OCI-M2 (cell line): Measurements from ENCODE around the gene GPR63.
"Not testable (repeated sequence)": the region's sequence is repeated elsewhere in the genome, so short reads cannot be mapped to it uniquely, and the experiment has no call there.

ENCODE experiments used
- DNase-seq: peaks from one replicate; lab custom pipeline; 2025; ENCODE audit not compliant: unreplicated experiment; lab: John Stamatoyannopoulos, UW

Gene GPR63, protein sequence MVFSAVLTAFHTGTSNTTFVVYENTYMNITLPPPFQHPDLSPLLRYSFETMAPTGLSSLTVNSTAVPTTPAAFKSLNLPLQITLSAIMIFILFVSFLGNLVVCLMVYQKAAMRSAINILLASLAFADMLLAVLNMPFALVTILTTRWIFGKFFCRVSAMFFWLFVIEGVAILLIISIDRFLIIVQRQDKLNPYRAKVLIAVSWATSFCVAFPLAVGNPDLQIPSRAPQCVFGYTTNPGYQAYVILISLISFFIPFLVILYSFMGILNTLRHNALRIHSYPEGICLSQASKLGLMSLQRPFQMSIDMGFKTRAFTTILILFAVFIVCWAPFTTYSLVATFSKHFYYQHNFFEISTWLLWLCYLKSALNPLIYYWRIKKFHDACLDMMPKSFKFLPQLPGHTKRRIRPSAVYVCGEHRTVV

DNA sequence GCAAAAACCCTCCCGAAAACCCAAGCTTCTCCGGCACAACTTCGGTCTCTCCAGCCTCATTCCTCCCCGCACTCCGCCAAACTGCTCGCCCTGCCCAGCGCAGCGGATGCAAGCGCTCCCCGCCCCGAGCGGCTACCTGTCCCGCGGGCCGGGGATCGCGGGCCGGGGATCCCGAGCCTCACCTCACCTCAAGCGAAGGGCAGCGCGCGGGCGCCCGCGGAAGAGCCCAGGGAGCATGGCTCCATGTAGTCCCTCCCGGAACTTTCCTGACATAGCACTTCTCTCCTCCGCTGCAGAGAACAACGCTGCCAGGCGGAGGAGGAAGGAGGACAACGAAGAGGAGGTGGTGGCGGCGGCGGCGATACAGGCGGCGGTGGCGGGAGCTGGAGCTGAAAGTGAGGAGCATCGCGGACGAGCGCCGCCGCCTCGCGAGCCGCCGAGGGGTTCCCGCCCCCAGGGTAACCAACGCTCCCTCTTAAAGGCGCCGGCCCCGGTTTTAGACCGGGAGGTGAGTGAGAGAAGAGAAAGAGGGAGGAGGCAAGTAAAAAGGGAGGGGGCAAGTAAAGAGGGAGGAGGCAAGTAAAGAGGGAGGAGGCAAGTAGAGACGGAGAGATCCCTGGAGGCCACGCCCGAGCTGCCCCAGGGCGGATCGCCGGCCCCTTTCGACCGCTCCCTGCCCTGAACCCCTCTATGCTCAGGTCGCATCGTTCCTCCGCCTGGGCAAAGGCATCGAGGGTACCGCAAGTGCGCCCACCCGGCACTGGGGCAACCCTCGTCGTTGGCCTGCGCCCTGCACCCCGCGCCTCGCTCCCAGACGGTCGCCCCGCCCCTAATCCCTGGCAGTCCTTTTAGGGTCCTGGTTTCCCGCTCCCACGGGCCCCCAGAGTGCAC, at the start of gene GPR63:
Gene GPR63 (minus strand): TSS at position 397 of the 891 bp plus-strand sequence. CDS start 37,746 bp downstream, outside the sequence.
- no peak for DNase-seq

DNA sequence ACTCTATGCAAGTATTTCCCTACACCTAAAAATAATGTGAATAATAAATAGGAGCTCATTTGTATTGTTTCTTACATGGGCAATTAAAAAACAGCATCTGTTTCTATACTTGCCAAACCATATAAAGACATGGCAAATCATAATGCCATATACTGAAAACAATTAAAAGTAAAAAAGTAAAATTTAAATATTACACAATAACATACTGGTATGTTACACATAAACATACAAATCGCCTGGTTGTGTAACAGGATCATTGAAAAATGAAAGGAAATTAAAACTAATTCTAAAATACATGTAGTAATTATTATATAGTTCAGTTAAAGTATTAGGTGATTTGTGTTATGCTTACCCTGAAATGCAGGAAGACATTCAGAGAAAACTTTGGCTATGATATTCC, 49.2 kb upstream of the GPR63 start:
- no peak for DNase-seq

DNA sequence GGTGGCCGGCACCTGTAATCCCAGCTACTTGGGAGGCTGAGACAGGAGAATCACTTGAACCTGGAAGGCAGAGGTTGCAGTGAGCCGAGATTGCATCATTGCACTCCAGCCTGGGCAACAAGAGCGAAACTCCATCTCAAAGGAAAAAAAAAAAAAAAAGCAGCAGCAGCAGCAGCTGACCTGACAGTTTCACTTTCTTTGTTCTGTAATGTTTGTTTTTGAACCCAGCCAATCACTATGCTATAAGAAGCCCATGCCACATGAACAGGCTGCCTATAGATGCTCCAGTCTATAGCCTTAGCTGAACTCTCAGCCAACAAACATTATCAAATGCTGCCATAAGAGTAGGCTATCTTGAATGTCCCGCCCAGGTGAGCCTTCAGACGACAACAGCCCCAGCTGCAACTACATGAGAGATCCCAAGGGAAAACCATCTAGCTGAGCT, 47.9 kb upstream of the GPR63 start:
- DNase-seq, result not testable (repeated sequence)

DNA sequence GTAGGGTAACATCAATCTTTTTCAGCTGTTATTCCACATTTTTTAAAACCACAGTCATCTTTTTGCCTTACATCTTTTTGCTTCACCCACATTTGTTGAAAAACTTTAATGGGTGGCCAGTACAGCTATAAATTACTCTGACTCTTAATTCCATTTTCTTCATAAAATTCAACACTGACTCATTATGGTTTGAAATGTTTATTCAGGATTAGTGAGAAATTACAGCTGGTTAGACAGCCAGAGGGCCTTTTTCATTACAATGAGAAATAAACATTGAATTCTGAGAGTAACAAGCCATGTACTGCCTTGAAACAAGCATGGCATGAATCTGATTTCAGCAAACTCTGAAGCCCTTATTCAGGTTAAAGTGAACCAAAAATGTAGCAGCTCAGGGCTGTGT, 40.9 kb upstream of the GPR63 start:
- no peak for DNase-seq

DNA sequence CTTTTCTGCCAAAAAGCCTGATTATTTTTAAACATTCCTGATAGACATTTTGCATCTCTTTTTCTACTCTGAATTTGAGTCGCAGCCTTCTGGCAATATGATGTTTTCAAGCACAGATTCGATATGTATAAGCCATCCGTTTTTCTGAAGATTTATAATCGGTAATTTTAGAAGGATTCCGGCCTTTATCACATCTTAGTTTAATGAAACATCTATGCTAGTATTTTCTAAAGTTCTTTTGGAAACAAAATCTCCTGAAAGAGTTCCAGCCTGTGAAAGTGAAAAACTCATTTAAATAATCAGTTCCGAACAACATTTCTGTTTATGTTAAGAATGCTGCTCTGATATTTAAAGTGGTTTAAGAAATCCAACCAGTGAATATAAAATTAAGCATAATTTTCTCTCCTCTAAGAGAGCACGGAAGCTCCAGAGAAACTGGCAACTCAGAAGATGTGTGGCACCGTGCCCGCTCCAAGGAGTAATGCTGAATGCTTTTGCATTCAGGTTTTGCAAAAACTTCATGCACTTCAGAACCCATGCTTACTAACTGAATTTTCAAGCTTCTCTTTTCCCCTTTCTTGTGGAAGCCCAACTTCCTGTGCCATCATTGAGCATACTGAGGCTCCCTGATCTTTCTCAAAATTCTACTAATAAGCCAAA, 39.7 kb upstream of the GPR63 start:
- no peak for DNase-seq

DNA sequence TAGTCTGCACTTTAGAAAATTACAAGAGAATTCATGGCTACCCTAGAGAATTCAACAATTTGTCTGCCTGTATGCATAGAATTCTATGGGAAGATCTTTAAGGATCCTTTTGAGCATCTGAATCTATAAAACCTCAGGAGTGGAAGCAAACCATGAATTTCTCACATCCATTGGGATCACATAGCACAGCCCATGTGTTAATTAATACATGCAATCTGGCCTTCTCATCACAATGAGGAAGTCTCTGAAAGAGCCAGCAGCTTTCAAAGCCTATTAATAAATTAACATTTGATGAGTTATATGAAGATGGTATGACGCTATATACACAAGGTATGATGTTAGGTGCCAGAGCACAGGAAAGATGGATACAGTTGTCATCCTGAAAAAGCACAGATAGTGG, 35.7 kb upstream of the GPR63 start:
- no peak for DNase-seq

DNA sequence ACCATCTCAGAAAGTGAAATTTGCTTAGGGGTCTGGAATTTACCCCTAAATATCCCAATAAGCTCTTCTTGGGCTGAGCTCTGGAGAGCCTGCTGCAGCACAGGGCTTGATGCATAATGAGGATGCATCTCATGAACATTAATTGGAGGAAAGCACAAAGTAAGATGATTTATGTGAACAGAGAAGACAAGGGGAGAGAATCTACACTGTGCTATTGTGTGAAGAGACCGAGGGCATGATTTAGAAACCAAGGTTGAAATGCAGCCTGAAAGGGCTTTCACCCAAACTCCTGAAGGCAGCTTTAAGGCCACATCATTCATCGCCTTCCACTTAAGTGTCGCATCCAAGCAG, 27.8 kb upstream of the GPR63 start:
- no peak for DNase-seq

DNA sequence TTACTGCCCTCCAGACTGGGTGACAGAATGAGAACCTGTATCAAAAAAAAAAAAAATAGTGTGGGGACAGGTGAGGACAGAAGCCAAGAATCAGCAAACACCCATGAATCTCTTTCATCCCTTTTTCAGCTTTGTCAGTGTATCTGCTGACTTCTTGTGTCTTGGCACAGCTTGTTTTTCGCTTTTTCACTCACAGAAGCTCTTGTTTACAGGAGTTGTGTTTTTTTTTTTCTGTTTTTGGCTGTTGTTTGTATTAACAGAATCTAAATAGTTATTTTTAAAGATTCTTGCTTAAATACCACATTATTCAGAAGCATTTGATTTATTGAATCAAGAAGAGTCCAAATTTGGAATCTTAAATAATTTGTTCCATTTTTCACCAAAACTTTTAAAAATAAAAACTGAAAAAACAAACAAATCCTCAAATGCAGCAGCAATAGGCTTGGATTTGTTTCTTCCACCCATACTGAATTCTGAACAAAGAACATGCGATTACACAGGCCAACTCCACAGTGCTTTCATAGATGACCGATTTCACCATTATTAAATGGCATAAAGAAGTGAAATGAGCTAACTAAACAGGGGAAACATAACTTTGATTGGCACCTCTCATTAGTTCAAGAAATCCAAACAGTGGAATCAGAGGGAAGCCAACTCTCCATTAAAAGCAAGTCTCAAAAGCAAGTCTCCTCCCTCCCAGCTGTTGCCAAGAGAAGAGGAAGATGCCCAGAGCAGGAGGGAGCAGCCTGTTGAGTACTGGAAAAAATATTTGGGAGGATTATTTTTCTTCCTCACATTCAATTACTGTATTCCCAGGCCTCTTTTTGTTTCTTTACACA, 27.2 kb upstream of the GPR63 start:
- no peak for DNase-seq

DNA sequence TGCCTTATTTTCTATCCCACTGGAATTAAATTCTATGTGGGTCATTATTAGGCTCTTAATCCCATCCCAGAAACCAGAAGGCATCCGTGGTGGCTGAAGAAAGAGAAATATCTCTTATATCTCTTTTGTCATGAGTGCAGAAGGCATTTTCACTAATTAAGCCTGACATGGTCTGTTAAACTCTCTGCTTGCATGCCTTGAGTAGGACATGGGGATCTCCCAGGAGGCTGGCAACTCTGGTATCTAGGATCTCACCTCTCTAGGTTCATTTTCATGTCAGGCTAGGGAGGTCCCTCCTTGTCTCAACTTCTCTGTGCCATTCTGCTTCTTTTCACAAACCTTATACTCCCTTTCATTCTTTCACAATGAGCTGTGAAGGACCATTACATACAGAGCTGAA, 25.3 kb upstream of the GPR63 start:
- no peak for DNase-seq

DNA sequence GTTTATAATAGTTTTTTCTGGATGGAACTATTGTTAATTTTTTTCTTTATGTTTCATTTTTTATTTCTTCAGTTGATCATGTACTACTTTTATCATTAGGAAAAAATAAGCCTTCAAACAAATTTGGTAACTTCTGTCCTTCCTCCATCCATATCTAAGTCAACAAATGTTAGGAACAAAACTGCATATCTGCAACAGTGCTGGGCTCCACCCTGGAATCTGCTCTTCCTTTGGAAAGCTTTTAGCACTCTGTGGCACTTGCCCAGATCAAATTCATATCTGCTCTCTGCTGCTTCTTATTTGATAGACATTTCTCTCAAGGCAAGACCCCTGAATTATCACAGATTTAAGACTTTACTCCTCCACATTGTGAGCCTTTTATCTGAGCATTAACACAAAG, 24.3 kb upstream of the GPR63 start:
- DNase-seq, result no peak

DNA sequence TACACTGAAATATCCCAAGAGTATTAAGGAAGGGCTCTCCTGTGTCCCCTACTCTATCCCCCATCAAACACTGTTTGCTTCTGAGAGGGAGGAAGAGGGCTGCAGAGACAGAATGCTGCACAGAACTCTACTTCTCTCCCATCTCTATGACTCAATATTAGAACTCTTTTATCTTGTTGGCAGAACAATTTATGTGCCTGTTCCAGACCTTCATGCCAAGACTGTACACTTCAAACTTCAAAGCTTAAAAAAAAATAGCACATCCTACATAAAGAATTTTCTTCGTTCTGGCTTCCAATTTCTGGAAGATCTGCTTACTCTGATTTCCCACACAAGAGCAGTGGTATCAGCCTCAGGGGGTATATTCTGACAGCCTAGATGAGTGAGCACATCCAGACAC, 19.6 kb upstream of the GPR63 start:
- no peak for DNase-seq

DNA sequence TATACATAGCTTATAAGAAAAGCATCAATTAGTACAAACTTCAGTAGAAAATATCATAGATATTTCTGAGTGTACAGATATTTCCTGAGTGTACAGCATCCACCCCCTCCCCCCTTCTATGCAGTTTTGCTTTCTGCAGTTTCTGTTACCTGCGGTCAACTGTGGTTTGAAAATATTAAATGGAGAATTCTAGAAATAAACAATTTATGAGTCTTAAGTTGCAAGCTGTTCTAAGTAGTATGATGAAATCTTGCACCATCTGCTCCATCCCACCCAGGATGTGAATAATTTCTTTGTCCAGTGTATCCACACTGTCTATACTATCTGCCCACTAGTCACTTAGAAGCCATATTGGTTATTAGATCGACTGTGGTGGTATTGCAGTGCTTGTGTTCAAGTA, 15.8 kb upstream of the GPR63 start:
- no peak for DNase-seq

DNA sequence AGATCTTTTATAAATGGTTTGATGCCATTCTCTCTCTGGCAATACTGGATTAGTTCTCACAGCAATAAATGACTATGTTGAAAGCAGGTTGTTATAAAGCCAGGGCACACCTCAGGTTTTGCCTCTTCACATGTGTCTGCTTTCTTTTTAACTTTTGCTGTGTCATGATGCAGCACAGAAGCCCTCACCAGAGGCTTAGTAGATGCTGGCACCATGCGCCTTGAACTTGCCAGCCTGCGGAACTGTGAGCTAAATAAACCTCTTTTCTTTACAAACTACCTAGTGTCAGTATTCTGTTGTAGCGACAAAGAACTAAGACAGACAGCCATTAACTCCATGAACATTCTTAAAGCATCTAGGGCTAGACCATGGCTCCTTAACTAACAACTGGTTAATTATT, 15.3 kb upstream of the GPR63 start:
- no peak for DNase-seq

DNA sequence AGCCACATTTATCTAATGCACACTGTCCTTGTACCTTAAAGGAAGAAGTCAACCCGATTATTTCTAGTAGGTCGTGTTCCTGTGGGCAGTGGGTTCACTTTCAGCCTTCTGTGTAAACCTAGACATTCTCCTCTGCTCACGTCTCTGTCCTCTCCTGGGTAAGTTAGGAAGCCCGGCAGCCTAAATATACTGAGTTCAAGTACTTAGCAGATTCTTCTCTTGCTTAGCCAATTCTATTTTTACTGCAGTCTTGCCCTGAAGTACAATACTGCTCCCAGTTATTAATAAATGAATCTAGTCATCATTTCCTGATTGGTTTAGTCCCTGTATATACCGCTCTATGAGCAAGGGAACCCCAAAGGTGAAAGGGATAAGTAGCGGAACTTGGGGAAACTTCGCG, 14.6 kb upstream of the GPR63 start:
- no peak for DNase-seq

DNA sequence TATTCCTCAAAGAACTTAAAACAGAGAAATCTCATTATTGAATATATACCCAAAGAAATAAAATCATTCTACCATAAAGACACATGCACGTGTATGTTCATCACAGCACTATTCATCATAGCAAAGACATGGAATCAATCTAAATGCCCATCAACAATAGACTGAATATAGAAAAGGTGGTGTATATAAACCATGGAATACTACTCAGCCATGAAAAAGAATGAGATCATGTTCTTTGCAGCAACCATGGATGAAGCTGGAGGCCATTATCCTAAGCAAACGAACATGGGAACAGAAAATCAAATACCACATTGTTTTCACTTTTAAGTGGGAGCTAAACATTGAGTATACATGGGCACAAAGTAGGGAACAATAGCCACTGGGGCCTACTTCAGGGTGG, 12.3 kb upstream of the GPR63 start:
- DNase-seq, result no peak

DNA sequence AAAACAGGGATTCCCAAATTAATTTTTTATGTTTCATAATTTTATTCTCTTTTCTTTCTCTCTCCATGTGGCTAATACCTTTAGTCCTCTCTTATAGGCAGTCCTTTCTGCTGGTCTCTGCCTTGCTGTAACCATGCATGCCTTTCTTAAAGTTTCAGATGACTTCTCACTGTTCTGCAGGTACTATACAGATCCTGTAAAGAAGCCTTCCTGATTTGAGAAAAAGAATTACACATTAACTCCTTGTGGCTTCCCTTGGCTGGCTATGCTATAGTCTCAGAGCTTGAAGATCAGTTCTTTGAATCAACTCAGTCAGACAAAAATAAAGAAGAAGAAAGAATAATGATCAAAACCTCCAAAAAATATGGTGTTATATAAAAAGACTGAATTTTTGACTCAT, 7.3 kb upstream of the GPR63 start:
- no peak for DNase-seq

DNA sequence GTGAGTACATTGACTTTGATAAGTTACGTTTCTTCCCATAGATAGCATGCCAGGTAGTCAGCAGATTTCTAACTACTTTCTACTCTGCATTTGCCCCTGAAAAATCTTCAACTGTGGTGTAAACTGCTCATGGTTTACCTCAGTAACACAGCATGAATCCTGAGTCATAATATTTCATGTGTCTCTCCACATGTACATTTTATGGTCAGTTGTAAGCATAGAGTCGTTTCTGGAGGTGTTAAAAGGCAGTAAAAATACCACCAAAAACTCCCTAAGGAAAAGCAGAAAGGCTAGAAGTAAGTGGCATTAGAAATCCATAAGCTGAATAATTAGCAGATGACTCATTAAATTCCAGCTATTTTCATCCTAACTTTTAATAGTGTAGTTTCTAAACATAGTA, 4.1 kb upstream of the GPR63 start:
- no peak for DNase-seq

DNA sequence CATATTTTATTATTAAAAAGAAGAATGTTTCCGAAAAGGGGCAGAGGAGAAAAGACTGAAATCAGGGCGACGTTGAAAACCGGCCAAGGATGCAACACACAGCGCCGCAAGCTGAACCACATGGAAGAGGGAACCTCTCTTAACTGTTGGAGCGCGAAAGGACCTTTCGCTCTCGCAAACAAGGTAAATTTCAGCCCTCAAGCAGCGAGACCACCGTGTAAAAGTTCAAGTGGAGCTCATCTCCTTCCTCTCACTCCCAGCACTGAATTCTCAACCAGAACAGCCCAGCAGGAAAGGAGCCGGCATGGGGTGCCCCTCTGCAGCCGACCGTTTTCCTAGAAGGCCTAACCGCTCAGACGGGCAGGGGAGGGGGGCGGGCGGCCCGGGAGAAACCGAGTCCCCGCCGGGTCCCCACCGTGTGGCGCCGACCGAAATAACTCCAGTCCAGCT, 621 bp downstream of the GPR63 start:
- DNase-seq, result no peak

DNA sequence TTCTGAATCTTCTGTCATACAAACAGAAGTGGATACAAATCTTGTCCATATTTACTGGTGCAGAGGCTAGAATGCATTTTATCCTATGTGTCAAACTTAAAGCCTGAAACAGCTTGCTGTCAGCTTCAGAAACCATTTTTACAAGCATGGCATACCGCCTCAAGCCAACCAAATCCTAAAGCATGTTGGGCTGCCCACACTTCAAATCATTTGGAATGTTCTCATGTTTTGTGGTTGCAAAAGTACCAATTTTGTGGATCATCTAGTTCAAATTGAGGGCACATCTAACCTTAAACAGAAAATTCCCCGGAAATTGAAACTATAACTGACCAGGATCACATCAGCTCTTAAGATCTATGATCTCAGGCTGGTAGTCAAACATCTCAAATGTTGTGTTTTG, 3.2 kb downstream of the GPR63 start:
- no peak for DNase-seq

DNA sequence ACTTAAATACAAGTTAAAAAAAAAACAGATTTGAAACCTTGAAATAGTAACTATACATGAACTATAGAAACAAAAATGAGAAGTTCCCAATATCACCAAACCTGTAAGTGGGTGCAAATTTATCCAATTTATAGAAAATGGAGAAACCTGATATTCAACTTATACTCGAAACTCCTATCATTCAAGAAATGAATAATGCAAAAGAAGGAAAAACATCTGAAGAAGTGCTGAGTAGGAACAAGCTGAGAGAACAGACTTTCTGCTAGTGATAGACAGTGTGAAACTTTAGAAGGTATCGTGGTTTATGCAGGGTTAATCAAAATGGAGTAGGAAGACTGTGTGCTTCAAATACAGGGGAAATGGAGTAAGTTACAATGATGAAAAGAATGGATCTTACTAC, 4.5 kb downstream of the GPR63 start:
- DNase-seq, result no peak

DNA sequence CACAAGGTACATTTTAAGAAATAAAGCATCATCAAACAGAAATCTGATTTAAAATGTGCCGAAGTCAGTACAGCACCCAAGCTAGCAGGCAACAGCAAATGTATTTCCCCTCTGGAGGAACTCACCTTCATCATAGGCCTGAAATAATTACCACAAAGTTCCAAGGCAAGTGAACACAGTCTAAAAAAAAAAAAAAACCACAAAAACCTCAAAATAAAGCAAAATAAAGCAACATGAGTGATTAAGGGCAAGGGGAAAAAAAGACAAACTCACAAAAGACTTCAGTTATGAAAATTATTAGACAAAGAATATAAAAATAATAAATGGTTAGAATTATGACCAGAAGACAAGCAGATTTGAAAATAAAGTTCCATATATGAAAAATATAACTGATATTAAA, 10.4 kb downstream of the GPR63 start:
- DNase-seq, result no peak
